Hepatic stellate cell (primary cell): ENCODE results near the gene CYP27B1.

Source experiments
- DNase-seq: peaks from one replicate; pipeline ENCODE4 v3.0.0; 2011; ENCODE audit warnings: low spot score

The CYP27B1 gene

GRCh38 chr12:57765698-57766463, 997 bp downstream of the CYP27B1 start:
- no peak for DNase-seq

GRCh38 chr12:57765003-57765697, 1.7 kb downstream of the CYP27B1 start:
- DNase-seq = peak; percentile 53

DNA sequence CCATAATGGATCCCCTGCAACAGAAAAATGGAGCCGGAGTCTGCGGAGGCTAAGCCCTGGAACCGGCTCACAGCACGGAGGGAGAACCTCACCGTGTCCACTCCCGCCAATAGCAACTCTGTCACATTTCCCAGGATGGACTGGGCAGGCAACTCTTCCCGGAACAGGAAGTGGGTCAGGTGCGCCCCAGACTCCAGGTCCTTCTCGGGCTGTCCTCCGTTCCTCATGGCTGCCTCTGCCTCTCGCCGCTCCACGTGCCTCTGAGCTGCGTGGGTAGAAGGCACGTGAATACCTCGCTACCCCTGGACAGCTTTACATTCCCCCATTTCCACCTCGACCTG, 2.2 kb downstream of the CYP27B1 start:
- no peak for DNase-seq

GRCh38 chr12:57763881-57764661, 2.8 kb downstream of the CYP27B1 start:
- DNase-seq = no peak

- DNase-seq = no peak
Measured at GRCh38 chr12:57762463-57762862, 4.4 kb downstream of the CYP27B1 start.

DNA sequence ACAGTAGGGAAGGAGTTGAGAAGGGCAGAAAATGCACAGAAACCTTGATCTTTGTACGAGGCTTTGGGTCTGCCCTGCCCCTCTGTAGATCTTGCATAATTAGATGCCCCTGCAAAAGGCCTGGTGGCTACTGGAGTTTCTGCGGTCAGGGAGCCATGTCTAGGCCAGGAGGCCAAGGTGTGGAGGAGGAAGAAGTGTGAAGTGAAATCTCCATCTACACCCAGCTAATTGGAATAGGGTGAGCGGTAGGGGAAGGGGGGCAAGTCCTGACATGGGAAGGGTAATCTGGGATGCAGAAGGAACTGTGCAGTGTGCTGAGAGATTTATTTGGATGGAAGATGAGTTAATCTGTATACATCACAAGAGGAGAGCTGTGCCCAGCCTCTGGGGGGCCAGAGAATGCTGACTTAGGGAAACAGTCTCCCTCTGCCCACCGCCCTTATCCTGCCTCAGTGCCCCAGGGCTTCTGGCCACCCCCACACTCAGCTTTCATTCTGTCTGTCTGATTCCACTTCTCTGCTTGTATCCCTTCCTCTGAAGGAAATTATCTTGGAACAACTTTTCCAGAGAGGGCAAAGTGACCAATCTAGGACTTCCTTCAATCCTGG, 5.4 kb downstream of the CYP27B1 start:
- no peak for DNase-seq

GRCh38 chr12:57760347-57760982, 6.4 kb downstream of the CYP27B1 start:
- DNase-seq = no peak

DNA sequence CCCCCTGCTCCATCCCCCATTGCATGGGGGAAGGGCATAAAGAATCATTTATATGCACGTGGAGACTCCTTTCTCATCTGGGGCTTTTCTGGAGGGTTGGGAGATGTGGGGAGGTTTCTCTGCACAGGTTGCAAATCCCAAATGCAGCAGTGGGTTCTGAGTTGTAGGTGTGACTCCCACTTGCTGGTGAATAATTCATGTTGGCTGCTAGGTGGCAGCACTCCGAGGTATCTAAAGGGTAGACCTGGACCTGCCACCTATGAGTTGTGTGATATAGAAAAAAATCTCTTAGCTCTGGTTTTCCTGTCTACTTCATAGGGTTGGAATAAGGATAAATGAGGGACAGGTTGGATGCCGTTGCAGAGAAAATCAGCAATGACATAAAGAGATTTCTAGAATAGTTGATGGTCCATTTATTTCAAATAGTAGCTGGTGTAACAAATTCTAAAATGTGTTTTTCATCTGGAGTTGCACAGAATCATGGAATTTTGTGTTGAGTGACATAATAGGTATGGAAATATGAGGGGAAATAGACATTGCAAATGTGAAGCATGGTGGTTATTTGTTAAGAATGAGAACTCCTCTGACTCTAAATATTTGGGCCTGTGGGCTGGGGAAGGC, 7.4 kb downstream of the CYP27B1 start:
- no peak for DNase-seq

GRCh38 chr12:57758552-57759359, 8.1 kb downstream of the CYP27B1 start:
- DNase-seq = no peak

DNA sequence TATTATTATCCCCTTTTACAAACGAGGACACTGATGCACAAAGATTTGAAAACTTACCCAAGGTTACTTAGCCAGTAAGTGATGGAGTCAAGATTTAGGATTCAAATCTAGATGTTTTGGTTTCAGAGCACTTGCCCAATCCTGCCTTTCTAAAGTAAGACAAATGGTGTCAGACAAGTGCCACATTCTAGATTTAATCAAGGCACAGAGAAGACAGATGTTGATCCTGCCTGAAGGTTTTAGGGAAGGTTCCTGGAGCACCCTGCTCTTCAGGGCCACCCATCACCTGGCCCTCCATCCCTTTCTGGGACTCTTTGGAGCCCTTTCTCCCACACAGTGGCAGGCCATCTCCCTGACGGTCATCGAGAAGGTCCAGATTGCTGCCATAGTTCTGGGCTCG, 9.1 kb downstream of the CYP27B1 start:
- DNase-seq = no peak

DNA sequence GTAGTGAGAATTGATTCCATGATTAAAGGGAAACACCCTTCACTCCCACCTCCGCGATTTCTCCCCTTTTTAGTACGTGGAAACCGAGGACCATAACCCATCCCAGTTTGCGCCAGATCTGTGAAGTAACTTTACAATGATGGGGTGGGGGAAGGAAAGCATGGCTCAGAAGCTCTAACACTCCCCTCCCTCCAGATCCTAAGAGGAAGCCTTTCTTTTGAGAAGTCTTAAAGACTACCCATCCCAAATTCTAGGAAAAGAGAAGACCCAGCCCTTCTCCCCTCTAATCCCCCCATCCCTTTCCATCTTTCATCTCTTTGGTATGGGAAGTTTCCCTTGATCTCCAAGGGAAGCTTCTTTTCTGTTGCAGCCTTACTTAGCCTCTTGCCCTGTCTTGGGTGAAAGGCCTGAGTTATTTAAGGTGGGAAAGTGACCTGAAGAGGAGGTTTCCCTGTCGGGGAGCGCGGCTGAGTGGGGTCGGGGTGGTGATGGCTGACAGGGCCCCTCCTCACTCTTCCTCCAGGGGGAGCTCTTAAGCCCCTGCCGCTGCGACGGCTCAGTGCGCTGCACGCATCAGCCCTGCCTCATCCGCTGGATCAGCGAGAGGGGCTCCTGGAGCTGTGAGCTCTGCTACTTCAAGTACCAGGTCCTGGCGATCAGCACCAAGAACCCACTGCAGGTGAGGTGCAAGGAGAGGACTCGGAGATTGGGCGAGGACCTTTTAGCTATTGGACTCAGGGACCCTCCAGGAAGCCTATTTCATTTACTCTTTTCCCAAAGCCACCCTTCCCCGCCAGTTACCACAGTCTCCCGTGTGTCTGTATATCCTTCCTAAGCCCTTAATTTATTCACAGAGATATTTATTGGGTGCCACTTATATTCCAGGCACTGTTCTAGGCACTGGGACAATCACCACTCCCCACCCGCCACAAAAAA, 10.2 kb downstream of the CYP27B1 start:
- DNase-seq = no peak

- DNase-seq = peak; percentile 61
Measured at GRCh38 chr12:57755454-57756372, 11.2 kb downstream of the CYP27B1 start.

DNA sequence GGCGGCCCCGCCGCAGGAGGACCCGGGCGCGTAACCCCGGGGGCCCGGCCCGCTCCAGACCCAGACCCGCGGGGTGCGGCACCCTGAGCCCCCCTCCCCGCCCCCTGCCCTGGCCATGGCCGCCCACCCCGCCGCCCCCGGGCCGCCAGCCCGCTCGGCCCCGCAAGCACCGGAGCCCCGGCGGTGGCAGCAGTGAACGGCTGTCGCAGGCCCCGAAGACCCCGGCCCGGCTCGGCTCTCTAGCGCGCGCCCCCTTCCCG, 11.8 kb downstream of the CYP27B1 start:
- DNase-seq = no peak

- DNase-seq = no peak
Measured at GRCh38 chr12:57754411-57755193, 12.3 kb downstream of the CYP27B1 start, which contains the start of gene MARCHF9. TSS of gene MARCHF9 (plus strand) at chr12:57755103. CDS start at chr12:57755529, 426 bp downstream.

GRCh38 chr12:57753756-57754337, 13.0 kb downstream of the CYP27B1 start:
- DNase-seq = no peak

GRCh38 chr12:57752668-57753000, 14.2 kb downstream of the CYP27B1 start:
- no peak for DNase-seq
